Measurements from ENCODE around the gene PLEK.

DNA sequence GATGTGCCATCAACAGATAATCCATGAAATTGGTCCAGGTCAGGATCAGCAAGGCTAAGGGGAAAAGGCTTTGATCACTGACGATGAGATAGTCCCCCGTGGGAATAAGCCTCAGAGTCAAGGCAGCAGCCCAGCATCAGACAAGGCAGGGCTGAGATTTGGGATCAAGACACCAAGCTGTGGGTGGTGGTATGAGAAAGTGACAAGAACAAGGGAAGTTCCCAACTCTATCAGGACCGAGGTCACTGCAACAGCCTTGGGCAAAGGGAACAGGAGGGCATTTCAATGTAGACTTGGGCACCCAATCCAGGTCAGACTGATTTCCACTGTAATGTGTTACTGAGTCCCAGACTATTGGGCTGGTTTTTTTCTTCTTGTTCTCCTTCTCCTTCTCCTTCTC is 18.7 kb downstream of the PLEK start:
- TF ChIP-seq, protein P1, sequence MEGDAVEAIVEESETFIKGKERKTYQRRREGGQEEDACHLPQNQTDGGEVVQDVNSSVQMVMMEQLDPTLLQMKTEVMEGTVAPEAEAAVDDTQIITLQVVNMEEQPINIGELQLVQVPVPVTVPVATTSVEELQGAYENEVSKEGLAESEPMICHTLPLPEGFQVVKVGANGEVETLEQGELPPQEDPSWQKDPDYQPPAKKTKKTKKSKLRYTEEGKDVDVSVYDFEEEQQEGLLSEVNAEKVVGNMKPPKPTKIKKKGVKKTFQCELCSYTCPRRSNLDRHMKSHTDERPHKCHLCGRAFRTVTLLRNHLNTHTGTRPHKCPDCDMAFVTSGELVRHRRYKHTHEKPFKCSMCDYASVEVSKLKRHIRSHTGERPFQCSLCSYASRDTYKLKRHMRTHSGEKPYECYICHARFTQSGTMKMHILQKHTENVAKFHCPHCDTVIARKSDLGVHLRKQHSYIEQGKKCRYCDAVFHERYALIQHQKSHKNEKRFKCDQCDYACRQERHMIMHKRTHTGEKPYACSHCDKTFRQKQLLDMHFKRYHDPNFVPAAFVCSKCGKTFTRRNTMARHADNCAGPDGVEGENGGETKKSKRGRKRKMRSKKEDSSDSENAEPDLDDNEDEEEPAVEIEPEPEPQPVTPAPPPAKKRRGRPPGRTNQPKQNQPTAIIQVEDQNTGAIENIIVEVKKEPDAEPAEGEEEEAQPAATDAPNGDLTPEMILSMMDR (IDR thresholded peaks at IDR 0.05; ENCODE audit: poor library complexity), result no peak
- TF ChIP-seq EZH2 (IDR thresholded peaks at IDR 0.05; ENCODE audit: borderline replicate concordance), result no peak

Data from hepatocyte (in vitro differentiated cells).